Stimulated activated CD4-positive, alpha-beta T cell treated with anti-CD3 and anti-CD28 coated beads, Interleukin-4, amount 100 ng/mL, for 24 hours (primary cell): ENCODE measurements around the gene ZKSCAN3.
"Not testable (repeated sequence)": the region's sequence is repeated elsewhere in the genome, so short reads cannot be mapped to it uniquely, and the experiment has no call there.

ENCODE experiments used
- DNase-seq: peaks from one replicate; pipeline ENCODE4 v3.0.0-alpha.2; 2020

The ZKSCAN3 gene

DNA sequence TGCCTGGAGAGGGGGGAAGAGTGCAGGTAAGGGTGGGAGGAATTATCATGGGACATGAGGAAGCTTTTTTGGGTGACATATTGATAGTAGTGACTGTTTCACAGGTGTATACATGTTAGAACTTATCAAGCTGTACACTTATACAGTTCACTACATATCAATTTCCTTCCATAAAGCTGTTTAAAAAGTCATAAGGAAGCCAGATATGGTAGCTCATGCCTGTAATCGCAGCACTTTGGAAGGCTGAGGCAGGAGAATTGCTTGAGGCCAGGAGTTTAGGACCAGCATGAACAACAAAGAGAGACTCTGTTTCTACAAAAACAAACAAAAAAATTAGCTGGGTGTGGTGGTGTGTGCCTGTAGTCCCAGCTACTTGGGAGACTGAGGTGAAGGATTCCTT is 28.1 kb downstream of the ZKSCAN3 start:
- no peak for DNase-seq

DNA sequence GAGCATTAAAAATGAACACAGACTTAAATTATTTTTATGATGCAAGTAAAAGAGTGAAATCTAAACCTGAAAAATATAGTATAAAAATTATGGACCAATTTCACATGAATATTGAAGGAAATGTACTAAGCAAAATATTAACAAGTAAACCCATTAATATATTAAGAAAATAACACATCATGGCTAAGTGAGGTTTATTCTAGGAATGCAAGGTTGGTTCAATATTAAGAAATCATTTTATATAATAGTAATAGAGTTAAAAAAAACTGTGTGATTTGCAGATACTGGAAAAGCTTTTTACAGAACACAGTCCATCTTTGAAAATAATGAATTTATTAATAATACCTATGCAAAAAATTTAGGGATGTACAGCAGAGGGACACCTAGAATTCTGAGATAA is 28.9 kb downstream of the ZKSCAN3 start:
- DNase-seq = no peak

DNA sequence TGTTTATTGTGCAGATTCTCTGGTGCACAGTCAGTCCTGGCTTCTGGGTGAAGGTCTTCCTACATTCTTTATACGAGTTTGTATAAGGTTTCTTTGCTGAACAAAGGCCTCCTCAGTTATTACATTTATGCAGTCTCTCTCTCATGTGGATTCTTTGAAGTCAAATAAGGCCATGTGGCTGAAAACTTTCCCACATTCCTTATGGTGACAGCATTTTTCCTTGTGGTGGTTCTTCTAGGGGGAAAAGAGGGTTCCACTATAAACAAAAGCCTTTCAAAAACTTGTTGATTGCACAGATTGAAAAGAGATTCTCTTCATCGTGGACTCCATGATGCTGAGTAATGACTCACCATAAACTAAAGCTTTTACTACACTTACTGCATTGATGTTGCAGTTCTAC is 30.6 kb downstream of the ZKSCAN3 start:
- no peak for DNase-seq

DNA sequence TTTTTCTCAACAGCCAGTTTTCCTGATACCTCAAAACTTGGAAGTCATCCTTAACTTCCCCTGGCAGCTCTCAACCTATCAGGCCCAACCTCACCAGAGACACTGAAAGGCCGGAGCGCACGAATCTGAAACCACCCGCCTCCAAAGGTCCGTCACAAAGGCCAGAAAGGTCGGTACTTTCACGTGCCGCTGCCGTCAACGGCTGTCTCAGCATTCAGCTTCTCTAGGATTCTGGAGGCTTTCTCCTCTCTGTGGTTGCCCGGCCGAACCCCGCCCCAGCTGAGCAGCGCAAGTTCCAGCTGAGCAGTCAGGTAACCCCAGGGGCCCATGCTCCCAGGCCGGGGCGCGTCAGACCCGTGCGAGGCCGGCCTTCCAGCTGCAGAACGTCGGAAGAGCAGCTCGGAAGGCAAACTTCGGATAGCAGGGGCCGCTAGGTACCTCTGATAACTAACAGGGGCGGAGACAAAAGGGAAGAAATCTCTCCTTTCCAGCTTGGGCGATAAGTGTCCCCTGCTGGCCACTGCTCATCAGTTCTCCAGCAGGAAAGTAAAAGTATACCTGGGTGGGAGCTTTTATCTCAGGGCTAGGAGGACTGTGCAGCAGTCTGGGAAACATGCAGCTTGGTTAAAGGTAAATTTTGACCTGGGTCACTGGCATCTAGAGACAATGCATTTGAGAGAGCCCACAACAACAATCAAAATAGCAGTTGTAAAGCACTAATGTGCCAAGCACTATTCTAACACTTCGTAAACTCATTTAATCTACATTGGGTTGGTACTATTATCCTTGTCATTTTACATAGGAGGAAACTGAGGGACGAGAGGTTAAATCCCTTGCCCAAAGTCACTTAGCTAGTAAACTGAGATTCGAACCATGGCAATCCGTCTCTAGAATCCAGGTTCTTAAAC is 33.7 kb downstream of the ZKSCAN3 start:
- no peak for DNase-seq

DNA sequence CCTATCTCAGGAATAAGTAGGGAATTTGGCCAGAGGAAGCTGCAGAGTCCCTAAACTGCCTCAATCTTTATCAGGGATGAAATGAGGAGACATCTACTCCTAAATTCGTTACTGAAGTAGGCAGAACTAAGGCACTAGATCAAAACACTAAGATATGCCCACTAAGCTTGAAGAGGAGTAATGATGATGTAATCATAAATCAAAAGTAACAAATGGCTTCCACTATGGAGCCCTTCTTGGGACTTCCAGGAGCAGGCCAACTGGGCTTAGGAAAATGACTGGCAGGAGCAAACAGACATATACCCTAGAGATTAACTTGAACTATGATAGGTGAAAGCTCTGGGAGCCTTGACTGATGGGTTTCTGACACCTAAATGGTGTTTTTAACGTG is 34.4 kb downstream of the ZKSCAN3 start:
- no peak for DNase-seq

DNA sequence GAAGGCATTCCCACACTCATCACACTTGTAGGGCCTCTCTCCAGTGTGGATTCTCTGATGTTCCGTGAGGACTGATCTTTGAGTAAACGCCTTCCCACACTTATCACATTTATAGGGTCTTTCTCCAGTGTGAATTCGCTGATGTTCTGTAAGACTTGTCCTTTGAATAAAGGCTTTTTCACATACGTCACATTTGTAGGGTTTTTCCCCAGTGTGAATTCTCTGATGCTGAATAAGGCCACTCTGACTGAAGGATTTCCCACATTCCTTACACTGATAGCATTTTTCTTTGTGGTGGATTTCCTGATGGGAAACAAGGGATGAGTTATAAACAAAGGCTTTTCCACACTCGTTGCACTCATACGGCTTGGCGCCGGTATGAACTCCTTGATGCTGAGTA is 40.9 kb downstream of the ZKSCAN3 start:
- DNase-seq = no peak

DNA sequence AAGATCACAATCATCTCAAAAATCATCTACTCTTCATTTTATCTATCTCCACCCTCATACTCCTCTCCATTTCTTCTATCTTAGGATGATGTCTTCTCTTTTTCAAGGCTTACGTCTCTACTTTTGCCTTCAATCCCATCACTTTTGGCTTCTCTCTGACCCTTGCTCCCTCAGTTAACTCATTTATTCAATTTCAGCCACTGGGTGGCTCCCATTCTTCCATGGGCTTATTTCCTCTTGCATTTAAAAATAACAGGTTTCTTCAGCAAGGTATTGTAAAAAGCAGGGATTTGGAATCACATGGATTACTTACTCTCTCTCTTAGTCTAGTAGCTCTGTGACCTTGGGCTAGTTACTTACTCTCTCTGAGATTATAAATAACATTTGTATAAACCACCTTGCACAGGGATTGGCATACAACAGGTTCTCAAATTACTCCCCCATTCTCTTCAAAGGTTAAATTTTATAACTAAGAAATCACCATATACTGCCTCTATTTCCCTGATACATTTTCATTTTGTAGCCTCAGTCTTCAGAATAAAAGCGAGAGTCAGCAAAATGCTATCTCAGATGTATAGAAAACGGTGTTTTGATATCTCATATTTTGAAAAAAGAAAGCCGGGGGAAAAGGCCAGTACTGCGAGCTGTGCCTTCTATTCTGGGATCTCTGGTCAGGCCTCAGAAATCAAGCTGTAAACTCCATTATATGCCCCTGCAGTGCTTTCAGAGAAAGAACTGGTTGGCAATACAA is 44.3 kb downstream of the ZKSCAN3 start:
- DNase-seq = no peak

DNA sequence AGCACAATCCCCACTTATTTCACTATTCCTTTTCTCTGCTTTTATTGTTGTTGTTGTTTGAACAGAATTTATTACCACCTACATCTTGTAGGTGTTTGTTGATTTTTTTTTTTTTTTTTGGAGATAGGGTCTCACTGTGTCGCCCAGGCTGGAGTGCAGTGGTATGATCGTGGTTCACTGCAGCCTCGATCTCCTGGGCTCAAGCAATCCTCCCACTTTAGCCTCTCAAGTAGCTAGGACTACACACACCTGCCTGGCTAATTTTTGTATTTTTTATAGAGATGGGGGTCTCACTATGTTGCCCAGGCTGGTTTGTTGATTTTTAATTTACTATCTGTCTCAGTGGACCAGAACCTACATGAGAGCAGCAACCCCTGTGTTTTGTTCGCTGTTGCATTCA is 46.2 kb downstream of the ZKSCAN3 start:
- DNase-seq = no peak

DNA sequence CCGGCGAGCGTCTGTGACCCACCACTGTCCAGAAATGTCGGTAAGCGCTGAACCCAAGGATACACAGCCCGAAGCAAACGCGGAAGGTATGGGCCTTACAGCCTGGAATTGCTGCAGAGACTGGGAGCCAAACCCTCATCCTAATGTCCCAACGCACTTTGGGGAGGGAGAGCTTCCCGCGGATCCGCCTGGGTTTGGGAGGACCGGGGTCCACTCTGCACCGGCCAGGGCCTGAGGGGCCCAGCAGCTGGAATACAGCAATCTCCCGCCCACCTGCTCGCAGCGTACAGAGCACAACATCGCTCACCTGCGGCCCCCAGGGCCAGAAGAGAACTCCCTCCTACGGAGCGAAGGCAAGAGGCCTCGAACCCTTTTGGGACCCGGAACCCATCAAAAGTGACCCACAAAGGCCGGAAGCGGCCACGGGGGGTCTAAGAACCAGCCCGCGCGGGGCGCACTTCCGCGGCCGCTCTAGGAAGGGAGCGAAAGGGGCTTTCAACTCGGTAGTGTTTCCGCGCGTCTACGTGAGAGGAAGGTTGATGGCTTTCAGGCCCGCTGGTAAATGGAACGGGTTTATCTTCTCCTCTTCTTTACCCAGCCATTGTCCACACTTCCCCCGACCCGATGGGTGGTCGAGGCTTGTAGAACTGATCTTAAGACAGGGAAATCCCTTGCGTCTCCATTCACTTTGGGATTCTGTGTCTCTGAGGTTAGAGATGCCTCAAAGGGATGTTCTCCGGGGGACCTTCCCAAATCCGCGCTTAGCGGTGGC is 49.8 kb downstream of the ZKSCAN3 start, which contains the start of gene ZSCAN12:
Gene ZSCAN12 (minus strand): TSS at position 398 of the 772 bp plus-strand sequence. CDS start 1,342 bp downstream, outside the sequence.
- DNase-seq = peak; percentile 88

DNA sequence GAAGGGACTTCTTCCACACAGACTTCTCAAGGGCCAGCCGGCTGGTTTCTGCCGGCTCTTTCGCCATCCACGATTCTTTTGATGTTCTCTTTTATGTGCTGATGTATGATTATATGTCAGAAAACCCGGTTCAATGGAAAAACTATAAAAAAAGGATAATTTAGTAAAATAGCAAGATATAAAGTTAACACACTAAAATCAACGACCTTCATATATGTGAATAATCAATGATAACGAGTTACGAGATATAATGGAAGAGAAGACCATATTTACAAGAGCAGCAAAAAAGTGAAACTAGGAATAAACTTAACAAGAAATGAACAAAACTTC is 50.3 kb downstream of the ZKSCAN3 start:
- DNase-seq = no peak

DNA sequence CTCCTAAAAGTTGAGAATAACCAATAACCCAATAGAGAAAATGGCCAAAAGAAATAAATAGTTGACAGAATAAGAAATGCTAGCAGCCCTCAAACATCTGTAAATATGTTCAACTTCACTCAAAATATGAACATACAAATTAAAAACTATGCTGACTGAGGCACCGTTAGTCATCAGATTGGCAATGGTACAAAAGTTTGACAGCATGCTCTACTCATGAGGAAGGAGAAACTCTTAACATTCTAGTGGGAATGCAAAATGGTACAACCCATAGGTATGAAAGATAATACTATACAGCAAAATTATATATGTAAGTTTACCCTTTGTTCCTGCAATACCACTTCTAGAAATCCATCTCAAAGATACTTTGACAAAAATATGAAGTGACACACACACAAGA is 51.4 kb downstream of the ZKSCAN3 start:
- no peak for DNase-seq

DNA sequence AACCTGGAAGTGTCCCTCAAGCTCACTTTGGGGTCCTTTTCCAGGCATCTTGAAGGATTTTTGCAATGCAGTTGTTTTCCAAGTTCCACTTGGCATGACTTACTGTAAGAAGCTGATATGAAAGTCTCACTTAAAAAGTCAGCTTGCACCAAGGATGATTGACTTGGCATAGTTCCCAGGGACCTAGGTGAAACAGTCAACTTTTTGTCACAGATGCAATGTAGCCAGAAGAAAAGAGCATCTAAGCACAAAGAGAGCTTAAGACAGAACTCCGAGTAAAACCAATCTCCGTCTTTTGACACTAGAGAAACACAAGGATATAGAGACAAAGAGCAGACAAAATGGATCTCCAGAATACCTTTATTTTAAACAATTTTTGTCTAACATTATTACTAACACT is 52.5 kb downstream of the ZKSCAN3 start:
- DNase-seq = no peak

DNA sequence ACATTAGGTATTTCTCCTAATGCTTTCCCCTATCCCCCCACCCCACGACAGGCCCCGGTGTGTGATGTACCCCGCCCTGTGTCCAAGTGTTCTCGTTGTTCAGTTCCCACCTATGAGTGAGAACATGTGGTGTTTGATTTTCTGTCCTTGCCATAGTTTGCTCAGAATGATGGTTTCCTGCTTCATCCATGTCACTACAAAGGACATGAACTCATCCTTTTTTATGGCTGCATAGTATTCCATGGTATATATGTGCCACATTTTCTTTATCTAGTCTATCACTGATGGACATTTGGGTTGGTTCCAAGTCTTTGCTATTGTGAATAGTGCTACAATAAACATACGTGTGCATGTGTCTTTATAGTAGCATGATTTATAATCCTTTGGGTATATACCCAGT is 54.2 kb downstream of the ZKSCAN3 start:
- not testable (repeated sequence) for DNase-seq

DNA sequence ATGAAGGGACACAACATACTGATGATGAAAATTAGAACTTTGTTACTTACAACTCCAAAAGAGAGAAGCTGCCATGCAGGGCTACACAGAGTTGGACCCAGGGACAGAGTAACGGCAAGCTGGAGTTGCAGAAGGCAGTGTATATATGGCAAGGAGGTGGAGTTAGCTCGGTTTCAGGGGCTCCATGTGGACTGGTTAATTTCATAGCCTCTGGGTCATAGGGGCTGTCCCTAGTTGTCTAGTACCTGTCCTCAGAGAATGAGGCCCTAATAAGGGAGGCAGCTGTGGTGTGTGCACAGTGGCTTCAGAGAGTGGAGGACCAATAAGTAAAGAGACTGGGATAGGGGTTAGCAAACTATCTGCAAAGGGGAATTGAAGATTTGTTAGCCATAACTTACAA is 57.7 kb downstream of the ZKSCAN3 start:
- no peak for DNase-seq

DNA sequence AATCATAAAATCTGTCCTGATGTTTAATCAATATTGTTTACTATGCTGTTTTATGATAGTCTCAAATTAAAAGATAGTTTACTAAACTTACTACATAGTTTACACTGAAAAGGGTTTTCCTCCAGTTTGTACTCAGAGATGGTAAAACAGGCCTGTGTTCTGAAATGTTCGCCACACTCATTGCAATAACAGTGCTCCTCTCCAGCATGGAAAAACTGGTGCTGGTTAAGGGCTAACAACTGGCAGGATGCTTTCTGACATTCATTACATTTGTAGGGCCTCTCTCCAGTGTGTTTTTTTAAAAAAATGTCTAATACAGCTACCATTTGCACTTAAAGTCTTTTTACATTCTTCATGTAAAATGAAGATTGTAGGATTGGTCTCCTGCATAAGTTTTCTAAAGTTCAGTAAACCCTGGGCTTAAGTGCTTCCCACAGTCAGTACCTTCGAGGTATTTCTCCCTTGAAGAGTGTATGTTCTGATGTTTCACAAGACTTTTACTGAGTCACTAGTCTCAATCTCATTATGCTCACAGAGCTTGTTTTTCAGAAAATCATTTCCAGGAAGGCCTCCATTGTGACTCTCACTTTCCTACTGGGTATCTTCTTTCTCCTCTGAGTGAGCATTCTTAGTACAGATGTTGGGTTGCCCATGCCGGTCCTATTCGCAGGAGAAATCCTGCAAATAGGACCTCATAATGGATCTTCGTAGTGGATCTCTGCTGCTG is 58.5 kb downstream of the ZKSCAN3 start:
- no peak for DNase-seq

DNA sequence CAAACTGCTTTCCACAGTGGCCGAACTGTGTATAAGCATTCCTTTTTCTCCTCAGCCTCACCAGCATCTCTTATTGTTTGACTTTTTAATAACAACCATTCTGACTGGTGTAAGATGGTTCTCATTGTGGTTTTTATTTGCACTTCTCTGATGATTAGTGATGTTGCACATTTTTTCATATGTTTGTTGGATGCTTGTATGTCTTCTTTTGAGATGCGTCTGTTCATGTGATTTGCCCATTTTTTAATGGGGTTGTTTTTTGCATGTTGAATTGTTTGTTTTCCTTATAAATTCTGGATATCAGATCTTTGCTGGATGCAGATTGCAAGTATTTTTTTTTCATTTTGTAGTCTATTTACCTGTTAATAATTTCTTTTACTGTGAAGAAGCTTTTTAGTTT is 61.0 kb downstream of the ZKSCAN3 start:
- no peak for DNase-seq

DNA sequence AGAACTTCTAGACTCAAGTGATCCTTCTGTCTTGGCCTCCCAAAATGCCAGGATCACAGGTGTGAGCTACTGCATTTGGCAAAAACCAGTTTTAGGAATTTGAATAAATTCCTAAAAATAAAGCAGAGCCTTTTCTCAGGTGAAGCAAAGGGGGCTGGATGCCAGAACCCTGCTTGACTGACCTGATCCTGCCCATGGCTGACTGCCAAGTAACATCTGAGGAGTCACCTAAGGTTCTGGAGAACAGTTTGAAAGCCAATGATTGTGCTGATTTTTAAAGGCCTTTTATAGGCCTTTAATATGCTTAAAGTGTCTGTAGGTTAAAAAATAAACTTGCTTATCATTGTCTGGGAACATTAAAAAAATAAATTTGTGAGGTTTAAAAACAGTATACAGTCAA is 63.9 kb downstream of the ZKSCAN3 start:
- no peak for DNase-seq
